Omental fat pad (tissue), 4 donors: Measurements from ENCODE around the gene TMEM59L. TPM values are rescaled to one million over a fixed set of nuclear protein-coding genes. Genes with fewer than 3 reads are reported as not detected.
"Not testable (repeated sequence)": the region's sequence is repeated elsewhere in the genome, so short reads cannot be mapped to it uniquely, and the experiment has no call there.

Source experiments
- ATAC-seq: fragments of 150-250 bp; one replicate; pipeline ENCODE4 v1.9.1; 2016; ENCODE audit warnings: mild to moderate bottlenecking, moderate library complexity; ENCODE audit not compliant: low FRiP score
- DNase-seq: peaks from one replicate; pipeline ENCODE4 v3.0.0-alpha.2; 2019; ENCODE audit warnings: low spot score
- total RNA-seq, 4 donors: library from RNA; depleted of rRNA; stranded (reverse); fragments of >200 nt; gene quantifications; one replicate each; pipeline ENCODE4 v1.1.0, GENCODE V29; 2016
- TF ChIP-seq, protein P1 (sequence below), 3 donors: fragments of 450-650 bp; IDR thresholded peaks; one replicate each; pipeline ENCODE4 v1.5.1; 2016 to 2017; ENCODE audit warnings: antibody characterized with exemption in 3 of 3, mild to moderate bottlenecking in 3 of 3, moderate library complexity in 2 of 3

Gene TMEM59L
- total RNA-seq, 4 donors from 2014 or later = 0.28 to 0.79 TPM; not detected in 2

DNA sequence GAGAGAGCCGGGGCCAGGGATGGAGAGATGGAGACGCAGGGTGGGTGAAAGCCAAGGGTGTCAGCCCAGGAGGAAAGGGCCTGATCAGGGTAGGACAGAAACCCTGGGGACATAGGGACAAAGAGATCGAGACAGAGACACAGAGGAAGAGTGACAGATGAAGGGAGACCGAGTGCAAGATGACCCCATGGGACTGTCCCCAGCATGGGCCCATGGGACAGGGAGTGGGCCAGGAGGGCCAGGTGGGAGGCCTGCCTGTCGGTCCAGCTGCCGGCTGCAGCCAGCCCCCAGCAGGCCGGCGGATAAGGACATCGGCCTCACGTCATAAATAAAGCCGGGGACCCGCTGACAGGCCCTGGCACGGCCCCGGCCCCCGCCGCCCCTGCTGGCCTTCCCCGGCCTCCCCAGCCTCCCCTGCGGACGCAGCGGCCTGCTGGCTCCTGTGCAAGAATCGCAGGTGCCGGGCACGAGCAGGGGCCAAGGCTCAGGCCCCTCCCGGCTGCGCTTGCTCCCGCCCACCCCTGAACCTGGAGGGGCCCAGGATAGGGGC, 17.8 kb upstream of the TMEM59L start:
- ATAC-seq (no peak), DNase-seq (no peak)
- TF ChIP-seq, protein P1, sequence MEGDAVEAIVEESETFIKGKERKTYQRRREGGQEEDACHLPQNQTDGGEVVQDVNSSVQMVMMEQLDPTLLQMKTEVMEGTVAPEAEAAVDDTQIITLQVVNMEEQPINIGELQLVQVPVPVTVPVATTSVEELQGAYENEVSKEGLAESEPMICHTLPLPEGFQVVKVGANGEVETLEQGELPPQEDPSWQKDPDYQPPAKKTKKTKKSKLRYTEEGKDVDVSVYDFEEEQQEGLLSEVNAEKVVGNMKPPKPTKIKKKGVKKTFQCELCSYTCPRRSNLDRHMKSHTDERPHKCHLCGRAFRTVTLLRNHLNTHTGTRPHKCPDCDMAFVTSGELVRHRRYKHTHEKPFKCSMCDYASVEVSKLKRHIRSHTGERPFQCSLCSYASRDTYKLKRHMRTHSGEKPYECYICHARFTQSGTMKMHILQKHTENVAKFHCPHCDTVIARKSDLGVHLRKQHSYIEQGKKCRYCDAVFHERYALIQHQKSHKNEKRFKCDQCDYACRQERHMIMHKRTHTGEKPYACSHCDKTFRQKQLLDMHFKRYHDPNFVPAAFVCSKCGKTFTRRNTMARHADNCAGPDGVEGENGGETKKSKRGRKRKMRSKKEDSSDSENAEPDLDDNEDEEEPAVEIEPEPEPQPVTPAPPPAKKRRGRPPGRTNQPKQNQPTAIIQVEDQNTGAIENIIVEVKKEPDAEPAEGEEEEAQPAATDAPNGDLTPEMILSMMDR (IDR thresholded peaks at IDR 0.05) = no peak

DNA sequence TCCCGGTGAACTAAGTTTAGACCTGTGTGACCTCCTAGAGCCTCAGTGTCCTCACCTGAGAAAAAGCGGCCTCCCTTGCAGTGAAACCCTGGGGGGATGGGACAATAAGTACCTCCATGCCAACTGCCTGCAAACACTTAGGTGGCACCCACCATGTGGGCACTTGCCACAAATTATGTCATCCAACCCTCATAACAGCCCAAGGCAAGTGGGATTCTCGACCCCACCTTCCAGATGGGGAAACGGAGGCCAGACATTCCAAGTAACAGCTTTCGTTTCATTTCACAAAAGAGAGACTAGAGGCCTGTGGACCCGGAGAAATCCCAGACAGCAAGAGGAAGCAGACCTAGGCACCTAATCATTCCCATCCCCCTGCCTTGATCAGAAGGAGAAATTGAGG, 17.2 kb upstream of the TMEM59L start:
- TF ChIP-seq, protein P1 (IDR thresholded peaks at IDR 0.05) = no peak
- ATAC-seq (no peak), DNase-seq (no peak)

DNA sequence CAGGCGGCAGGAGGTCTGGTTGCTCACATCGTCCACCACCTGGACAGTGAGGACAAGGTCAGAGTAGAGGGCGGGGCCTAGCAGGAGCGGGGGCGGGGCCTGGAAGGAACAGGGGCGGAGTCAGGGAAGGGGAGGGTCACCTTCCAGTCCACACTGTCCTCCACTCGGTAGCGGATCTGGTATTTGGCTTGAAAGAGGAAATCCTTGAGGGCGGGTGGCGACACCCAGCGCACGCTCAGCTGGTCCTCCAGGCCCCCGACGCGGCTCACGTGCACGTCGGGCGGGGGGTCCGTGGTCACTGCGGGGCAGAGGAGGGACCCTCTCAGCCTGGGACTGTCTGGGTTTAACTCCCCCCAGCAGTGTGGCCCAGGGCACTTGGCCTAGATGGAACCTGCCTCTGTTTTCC, 15.9 kb upstream of the TMEM59L start:
- DNase-seq = no peak
- ATAC-seq = no peak
- TF ChIP-seq, protein P1 (IDR thresholded peaks at IDR 0.05) = no peak

DNA sequence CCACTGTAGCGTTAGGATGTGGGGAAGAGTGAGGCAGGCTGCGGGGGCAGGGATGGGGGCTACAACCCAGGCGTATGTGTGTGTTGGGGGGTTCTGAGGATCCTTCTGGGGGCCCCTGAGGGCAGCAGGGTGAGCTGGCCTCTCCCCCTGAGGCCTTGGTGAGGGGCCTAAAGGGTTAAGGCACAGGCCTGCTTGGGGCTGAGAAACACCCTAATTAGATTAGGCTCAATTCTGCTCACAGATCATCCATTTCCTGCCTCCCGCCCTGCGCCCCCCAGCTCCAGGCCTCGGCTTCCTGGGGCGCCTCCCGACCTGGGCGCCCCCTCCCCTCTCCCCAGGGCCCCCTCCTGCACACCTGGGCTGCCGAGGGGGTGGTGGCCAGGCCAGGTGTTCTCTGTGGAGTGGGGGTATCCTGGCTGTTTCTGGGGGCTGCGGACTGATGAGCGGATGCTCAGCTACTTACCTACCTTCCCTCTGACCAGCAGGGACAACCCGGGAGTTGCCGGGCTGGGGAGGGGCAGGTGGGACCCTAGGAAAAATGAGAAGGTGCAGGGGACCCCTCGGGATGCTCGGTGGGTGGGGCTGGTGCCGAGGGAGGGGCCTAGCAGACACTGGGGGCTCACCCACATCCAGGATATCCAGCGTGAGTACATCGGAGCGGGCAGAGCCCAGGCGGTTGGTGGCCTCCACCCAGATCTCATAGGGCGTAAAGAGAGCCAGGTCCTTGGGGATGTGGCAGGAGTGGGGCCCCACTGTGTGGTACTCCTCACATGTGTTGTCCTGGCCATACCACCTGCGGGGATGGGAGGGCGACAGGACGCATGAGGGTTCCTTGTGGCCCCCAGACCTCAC, 14.6 kb upstream of the TMEM59L start:
- no peak for DNase-seq
- ATAC-seq = no peak
- TF ChIP-seq, protein P1 (IDR thresholded peaks at IDR 0.05) = no peak

DNA sequence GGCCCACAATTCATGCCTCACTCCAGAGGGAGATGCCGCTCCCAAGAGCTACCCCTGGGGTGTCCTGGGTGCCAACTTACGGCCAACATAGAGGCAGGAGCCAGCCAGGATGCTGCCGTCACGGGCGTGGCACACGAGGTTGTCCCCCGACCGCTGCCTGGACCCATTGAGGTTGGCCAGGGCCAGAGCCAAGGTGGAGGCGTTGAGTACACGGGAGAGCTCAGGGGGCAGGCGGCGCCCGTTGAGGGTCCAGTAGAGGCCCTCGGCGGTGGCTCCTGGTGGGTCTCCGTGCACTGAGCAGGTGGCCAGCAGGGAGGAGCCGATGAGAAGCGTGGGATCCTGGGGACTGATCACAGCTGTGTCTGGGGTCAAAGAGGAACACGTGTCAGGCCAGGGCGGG, 13.2 kb upstream of the TMEM59L start:
- TF ChIP-seq, protein P1 (IDR thresholded peaks at IDR 0.05) = no peak
- ATAC-seq (no peak), DNase-seq (no peak)

DNA sequence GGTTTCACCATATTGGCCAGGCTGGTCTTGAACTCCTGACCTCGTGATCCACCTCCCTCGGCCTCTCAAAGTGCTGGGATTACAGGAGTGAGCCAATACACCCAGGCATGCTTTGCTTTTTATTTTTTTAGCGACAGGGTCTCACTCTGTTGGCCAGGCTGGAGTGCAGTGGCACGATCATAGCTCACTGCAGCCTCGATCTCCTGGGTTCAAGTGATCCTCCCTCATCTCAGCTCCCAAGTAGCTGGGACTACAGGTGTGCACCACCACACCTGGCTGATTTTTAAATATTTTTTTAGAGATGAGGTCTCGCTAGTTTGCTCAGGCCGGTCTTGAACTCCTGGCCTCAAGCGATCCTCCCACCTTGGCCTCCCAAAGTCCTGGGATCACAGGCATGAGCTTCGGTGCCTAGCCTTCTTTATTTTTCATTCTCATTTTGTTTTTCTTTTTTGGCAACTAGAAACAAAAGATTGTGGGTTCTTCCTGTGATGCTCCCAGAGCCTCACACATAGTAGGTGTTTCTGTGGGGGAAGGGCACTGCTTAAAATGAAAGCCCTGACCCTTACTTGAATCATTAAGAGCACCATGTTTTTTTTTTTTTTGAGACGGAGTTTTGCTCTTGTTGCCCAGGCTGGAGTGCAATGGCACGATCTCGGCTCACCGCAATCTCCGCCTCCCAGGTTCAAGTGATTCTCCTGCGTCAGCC, 11.8 kb upstream of the TMEM59L start:
- DNase-seq, ATAC-seq: not testable (repeated sequence)

DNA sequence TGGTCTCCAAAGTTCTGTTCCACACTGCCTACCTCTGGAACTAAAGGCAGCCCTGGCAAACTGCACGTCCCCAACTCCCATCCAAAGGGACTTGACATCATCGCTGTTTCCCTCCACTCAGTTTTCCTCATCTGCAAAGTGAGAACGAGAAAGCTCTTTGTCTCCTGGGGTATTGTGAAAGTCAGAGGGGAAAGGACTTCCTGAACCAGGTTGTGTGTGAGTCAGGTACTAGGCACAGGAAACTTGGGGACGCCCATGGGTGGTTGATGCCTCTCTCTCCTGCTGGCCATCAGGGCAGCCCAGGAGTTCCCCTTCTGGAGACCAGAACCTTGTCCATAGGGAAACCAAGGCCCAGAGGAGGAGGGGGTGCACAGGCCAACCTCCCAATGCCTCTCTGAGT, 10.8 kb upstream of the TMEM59L start:
- DNase-seq = no peak
- ATAC-seq = no peak
- TF ChIP-seq, protein P1 (IDR thresholded peaks at IDR 0.05) = no peak
